GM18951 (cell line): Measurements from ENCODE around the gene UBP1.
"Not testable (repeated sequence)": the region's sequence is repeated elsewhere in the genome, so short reads cannot be mapped to it uniquely, and the experiment has no call there.

Source experiments
- POLR2A ChIP-seq: IDR thresholded peaks from 4 replicates; pipeline ENCODE4 v1.6.1; 2011; ENCODE audit warnings: mild to moderate bottlenecking; ENCODE audit not compliant: insufficient read length, insufficient read depth; ENCODE audit errors: extremely low read depth
- in situ Hi-C: fragments of 300-500 bp; cut with MboI; formaldehyde crosslinking; loops from one replicate; pipeline ENCODE4 v1.12.0; 2022; ENCODE audit warnings: low sequenced_read_pairs, mixed read lengths, inconsistent platforms; ENCODE audit not compliant: unreplicated experiment

Gene UBP1

DNA sequence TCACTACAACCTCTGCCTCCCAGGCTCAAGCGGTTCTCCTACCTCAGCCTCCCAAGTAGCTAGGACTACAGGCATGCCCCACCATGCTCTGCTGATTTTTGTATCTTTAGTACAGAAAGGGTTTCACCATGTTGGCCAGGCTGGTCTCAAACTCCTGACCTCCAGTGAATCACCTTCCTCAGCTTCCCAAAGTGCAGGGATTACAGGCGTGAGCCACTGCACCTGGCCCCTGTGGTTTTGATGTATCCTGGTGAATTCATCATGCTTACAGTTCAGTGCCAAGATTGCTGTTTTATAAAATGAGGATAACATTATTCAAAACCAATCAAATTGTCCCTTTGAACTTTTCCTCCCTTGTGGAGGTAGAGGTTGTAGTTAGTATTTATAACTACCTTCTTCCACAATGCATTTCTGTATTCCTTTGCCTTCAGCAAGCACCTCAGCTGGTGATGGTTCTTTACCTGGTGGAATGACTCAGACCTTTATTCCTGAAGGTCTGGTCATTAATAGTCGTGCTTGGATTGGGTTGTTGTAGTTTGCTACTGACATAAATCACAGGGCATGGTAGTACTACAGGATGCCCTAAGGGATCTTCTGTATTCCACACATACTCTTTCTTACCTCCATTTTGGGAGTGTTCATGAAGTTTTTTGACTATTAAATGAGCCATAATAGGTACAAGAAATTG lies 76.9 kb downstream of the UBP1 start:
- no peak for TF ChIP-seq POLR2A
- in situ Hi-C loops, result loop anchor here (10.0 to 25.0 kb wide), 2 partner anchors 208 to 376 kb away; no protein-coding TSS in a partner anchor

DNA sequence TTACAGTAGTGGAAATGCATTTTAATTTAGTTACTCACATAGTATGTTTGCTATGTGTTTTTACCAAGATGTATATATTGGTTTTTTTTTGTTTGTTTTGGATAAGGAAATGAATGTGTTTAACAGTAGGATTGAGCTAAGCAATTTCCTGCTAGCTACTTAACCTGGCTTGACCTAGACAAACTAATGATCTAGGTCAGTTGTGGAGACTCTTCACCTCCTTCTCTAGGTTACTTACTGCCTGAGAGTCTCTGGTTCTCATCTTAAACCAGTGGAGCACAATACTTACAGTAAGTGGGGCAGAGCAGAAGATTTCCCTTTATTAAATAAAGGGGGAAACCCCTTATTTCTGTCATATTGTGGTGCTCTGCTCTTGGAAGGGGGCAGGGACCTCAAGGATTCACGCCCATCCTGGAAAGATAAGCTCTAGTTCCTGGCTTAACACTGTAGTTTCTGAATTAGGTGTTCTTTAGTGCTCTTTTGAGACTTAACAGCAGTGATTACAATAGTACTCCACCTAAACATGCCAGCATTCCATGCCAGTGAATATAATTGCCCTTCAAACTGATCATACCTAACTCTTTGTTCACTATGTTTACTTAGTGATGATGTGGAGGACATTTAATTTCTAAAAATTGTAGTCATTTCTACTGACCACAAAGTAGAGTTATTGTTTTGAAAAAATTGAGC lies 79.9 kb downstream of the UBP1 start:
- in situ Hi-C loops, result loop anchor here (10.0 to 25.0 kb wide), 2 partner anchors 205 to 373 kb away; no protein-coding TSS in a partner anchor
- no peak for TF ChIP-seq POLR2A

DNA sequence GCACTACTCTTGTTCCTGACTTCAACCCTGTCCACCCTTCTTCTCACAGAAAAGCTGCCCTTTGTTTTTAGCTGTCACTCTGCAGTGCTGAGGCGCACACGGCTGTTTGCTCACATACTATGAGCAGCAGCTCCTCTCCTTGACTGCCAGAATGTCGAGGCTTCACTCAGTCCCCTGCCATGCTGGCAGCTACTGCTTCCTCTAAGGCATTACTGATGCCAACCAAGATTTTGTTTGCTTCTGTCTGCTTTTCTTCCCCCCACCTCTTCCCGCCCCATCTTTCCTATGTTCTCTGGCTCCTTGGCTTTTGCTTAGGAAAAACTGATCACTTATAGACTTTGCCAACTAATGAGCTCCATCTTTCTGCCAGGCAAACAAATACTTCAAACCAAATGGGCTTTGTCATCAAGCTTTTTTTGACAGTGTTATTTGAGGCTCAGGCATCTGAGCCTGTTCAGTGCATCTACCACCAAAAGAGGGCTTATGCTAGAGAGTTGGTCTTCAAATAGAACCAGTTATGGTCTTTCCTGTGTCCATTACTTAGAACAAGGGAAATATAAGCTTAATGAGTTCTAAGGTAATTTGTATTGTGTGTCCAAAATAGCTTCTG lies 81.9 kb downstream of the UBP1 start:
- in situ Hi-C loops, result loop anchor here (25.0 kb wide), 1 partner anchor 371 kb away; no protein-coding TSS in a partner anchor
- TF ChIP-seq POLR2A, result no peak

DNA sequence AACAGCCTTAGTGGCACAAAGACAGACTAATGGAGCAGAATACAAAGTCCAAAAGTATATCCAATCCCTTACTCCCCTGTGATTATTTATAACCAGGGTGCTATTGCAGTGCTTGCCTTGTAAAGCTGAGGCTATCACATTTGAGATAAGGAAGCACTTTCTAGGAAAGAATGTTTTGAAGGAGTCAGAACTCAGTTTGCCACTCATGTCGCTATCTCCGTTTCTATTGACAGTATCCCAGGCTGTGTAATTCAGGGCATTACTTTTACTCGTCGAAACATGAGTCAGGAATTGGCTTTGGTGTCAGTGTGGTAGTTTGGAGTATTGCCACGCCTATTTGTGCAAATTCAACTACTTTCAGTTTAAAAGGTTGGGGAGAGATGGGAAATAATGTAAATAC lies 84.6 kb downstream of the UBP1 start:
- in situ Hi-C loops, result loop anchor here (25.0 kb wide), 1 partner anchor 368 kb away; no protein-coding TSS in a partner anchor
- TF ChIP-seq POLR2A, result no peak

DNA sequence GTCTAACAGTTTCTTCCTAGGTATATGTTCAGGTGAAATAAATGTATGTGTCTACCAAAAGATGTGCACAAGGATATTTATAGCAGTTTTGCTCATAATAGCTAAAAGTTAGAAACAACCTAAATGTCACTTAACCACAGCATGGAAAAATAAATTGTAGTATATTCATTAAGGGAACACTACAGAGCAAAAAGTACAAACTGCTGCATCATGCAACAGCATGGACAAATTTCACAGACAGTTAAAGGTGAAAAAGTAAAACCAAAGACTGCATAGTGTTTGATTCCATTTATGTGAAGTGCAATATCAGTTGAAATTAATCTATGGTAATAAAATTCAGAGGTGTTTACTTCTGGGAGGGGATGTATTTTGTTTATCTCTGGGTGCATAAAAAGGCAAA lies 100.4 kb downstream of the UBP1 start:
- in situ Hi-C loops, result no loop called here
- no peak for TF ChIP-seq POLR2A

DNA sequence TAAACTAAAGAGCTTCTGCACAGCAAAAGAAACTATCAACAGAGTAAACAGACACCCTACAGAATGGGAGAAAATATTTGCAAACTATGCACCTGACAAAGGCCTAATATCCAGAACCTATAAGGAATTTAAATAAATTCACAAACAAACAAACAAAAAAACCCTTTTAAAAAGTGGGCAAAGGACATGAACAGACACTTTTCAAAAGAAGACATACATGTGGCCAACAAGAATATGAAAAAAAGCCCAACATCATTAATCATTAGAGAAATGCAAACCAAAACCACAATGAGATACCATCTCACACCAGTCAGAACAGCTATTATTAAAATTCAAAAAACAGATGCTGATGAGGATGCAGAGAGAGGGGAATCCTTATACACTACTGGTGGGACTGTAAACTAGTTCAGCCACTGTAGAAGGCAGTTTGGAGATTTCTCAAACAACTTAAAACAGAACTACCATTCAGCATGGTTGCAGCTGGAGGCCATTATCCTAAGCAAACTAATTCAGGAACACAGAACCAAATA lies 101.2 kb downstream of the UBP1 start:
- in situ Hi-C loops, result not testable (repeated sequence)
